ENCODE measurements around the gene MIOS. TPM values are rescaled to one million over a fixed set of nuclear protein-coding genes. Genes with fewer than 3 reads are reported as not detected.
A peak's percentile ranks its signal among the peaks of the same experiment; 100 is the strongest.

The MIOS gene
- polyA plus RNA-seq, 1 donor (not counting 4 experiments of a cell fraction or from before 2014, with no cell fraction given): 29.2 TPM

DNA sequence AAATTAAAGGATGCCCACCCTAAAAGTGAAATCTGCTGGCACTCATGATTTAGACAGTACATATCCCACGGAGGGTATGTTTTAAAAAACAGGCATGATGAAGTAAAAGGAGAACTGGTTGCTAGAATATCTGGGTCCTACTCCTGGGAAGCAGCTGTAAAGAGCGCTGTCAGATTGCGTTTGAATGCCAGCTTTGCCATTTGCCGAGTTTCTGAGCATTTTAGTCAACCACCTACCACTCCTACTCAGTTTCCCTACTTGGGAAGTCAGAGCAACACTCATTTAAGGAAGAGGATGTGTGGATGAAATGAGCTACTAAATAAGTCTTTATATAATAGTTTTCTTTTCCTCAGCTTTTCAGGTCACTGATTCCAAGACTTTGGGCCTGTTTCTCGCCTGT is 72.7 kb downstream of the MIOS start:
- DNase-seq (ENCODE audit: low read depth, low spot score): no peak
- peak; percentile 23 for FAIRE-seq
- Histone ChIP-seq H3K4me3 (ENCODE audit: control insufficient read depth in 2 of 3, extremely low read depth in 1 of 3, insufficient read depth in 2 of 3, low read depth in 1 of 3, low read length in 3 of 3) (peak overlapping the region; percentile 56 to 88 (median 80)), H3K4me1 (ENCODE audit: control insufficient read depth, extremely low read depth, insufficient read depth, low read length) (peaks cover 11% of the 10 kb centered on the region), H3K9me1 (ENCODE audit: control insufficient read depth, extremely low read depth, insufficient read depth, low read length) (no peaks in the 10 kb centered on the region), H3K79me2 (ENCODE audit: control insufficient read depth, insufficient read depth, low read length) (peaks cover 8% of the 10 kb centered on the region), H3K27me3 (ENCODE audit: control insufficient read depth, extremely low read depth, insufficient read depth, low read length) (no peaks in the 10 kb centered on the region), H3K36me3 (ENCODE audit: control insufficient read depth in 2 of 2, extremely low read depth in 1 of 2, insufficient read depth in 2 of 2, low read length in 2 of 2) (no peaks in the 10 kb centered on the region), H2AFZ (ENCODE audit: control insufficient read depth, low read length) (peak overlapping the region; percentile 98), H3K27ac (ENCODE audit: control insufficient read depth, insufficient read depth, low read length) (peak overlapping the region; percentile 68), H4K20me1 (ENCODE audit: control insufficient read depth, extremely low read depth, insufficient read depth, low read length) (no peaks in the 10 kb centered on the region), H3K9ac (ENCODE audit: control insufficient read depth, extremely low read depth, insufficient read depth, low read length) (peak overlapping the region; percentile 87), H3K4me2 (ENCODE audit: control insufficient read depth, extremely low read depth, insufficient read depth, low read depth, low read length) (peak overlapping the region; percentile 86), H3K9me3 (ENCODE audit: control insufficient read depth, low read depth, low read length) (no peaks in the 10 kb centered on the region)
- dilution Hi-C loops (cut with MboI; ENCODE audit: extremely low pct_ligation_motif_present, low sequenced_read_pairs): no loop called here
- TF ChIP-seq EZH2 (IDR thresholded peaks at IDR 0.05; ENCODE audit: low read length): no peak
- TF ChIP-seq, protein P1, sequence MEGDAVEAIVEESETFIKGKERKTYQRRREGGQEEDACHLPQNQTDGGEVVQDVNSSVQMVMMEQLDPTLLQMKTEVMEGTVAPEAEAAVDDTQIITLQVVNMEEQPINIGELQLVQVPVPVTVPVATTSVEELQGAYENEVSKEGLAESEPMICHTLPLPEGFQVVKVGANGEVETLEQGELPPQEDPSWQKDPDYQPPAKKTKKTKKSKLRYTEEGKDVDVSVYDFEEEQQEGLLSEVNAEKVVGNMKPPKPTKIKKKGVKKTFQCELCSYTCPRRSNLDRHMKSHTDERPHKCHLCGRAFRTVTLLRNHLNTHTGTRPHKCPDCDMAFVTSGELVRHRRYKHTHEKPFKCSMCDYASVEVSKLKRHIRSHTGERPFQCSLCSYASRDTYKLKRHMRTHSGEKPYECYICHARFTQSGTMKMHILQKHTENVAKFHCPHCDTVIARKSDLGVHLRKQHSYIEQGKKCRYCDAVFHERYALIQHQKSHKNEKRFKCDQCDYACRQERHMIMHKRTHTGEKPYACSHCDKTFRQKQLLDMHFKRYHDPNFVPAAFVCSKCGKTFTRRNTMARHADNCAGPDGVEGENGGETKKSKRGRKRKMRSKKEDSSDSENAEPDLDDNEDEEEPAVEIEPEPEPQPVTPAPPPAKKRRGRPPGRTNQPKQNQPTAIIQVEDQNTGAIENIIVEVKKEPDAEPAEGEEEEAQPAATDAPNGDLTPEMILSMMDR (optimal IDR thresholded peaks at IDR 0.05 in 1 of 3, IDR thresholded peaks at IDR 0.05 in 1 of 3, conservative IDR thresholded peaks at IDR 0.05 in 1 of 3; ENCODE audit: extremely low read depth in 1 of 3, insufficient read depth in 2 of 3, low read length in 3 of 3): no peak

DNA sequence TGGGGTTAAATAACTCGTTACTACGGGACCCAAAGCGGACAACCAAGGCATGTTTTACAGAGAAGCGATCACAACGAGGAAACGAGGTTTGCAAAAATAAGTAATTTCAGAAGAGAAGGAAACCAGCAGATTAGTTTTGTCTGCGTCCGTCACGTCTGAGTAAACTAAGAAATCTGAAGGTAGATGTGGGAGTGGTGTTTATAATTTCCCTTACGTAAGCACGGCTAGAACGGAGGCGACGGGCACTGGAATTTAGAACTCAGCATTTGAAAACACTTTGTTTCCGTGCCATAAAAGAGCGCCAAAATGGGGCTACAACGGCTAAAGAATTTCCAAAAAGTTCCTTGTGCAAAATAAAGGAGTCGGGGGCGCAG is 73.2 kb downstream of the MIOS start:
- peaks cover 11% of the 10 kb centered on the region for H3K4me1 ChIP-seq (ENCODE audit: control insufficient read depth, extremely low read depth, insufficient read depth, low read length)
- peak overlapping the region; percentile 56 to 88 (median 80) for H3K4me3 ChIP-seq (ENCODE audit: control insufficient read depth in 2 of 3, extremely low read depth in 1 of 3, insufficient read depth in 2 of 3, low read depth in 1 of 3, low read length in 3 of 3)
- FAIRE-seq: no peak
- dilution Hi-C loops (cut with MboI; ENCODE audit: extremely low pct_ligation_motif_present, low sequenced_read_pairs): no loop called here
- peak overlapping the region; percentile 98 for H2AFZ ChIP-seq (ENCODE audit: control insufficient read depth, low read length)
- peak overlapping the region; percentile 87 for H3K9ac ChIP-seq (ENCODE audit: control insufficient read depth, extremely low read depth, insufficient read depth, low read length)
- peak overlapping the region; percentile 86 for H3K4me2 ChIP-seq (ENCODE audit: control insufficient read depth, extremely low read depth, insufficient read depth, low read depth, low read length)
- no peaks in the 10 kb centered on the region for H3K9me1 ChIP-seq (ENCODE audit: control insufficient read depth, extremely low read depth, insufficient read depth, low read length)
- H3K79me2 ChIP-seq (ENCODE audit: control insufficient read depth, insufficient read depth, low read length): peaks cover 8% of the 10 kb centered on the region
- no peak for DNase-seq (ENCODE audit: low read depth, low spot score)
- peak overlapping the region; percentile 68 for H3K27ac ChIP-seq (ENCODE audit: control insufficient read depth, insufficient read depth, low read length)
- no peaks in the 10 kb centered on the region for H4K20me1 ChIP-seq (ENCODE audit: control insufficient read depth, extremely low read depth, insufficient read depth, low read length)
- no peaks in the 10 kb centered on the region for H3K36me3 ChIP-seq (ENCODE audit: control insufficient read depth in 2 of 2, extremely low read depth in 1 of 2, insufficient read depth in 2 of 2, low read length in 2 of 2)
- no peaks in the 10 kb centered on the region for H3K27me3 ChIP-seq (ENCODE audit: control insufficient read depth, extremely low read depth, insufficient read depth, low read length)
- H3K9me3 ChIP-seq (ENCODE audit: control insufficient read depth, low read depth, low read length): no peaks in the 10 kb centered on the region
- TF ChIP-seq EZH2 (IDR thresholded peaks at IDR 0.05; ENCODE audit: low read length): no peak
- TF ChIP-seq, protein P1 (optimal IDR thresholded peaks at IDR 0.05 in 1 of 3, IDR thresholded peaks at IDR 0.05 in 1 of 3, conservative IDR thresholded peaks at IDR 0.05 in 1 of 3; ENCODE audit: extremely low read depth in 1 of 3, insufficient read depth in 2 of 3, low read length in 3 of 3): no peak

All from keratinocyte (primary cell).